GM19372 (cell line): ENCODE measurements around the gene SH2D4B.

ENCODE experiments used
- ATAC-seq: cut with Tn5 transposase; IDR thresholded peaks from one replicate; pipeline ENCODE4 v1.9.1; 2021; ENCODE audit warnings: mild to moderate bottlenecking, low read depth, moderate library complexity; ENCODE audit not compliant: unreplicated experiment

SH2D4B gene

GRCh38 chr10:80503584-80504157 is 34.0 kb upstream of the SH2D4B start:
- ATAC-seq, result no peak

- ATAC-seq, result no peak
Measured at GRCh38 chr10:80504158-80504811, 33.4 kb upstream of the SH2D4B start.

- no peak for ATAC-seq
Measured at GRCh38 chr10:80504897-80505465, 32.7 kb upstream of the SH2D4B start.

GRCh38 chr10:80506189-80506575 is 31.5 kb upstream of the SH2D4B start:
- no peak for ATAC-seq

GRCh38 chr10:80506836-80507487 is 30.7 kb upstream of the SH2D4B start:
- no peak for ATAC-seq

- ATAC-seq, result no peak
Measured at GRCh38 chr10:80509108-80509402, 28.6 kb upstream of the SH2D4B start.

GRCh38 chr10:80509403-80510161 is 28.1 kb upstream of the SH2D4B start:
- ATAC-seq, result no peak

- no peak for ATAC-seq
Measured at GRCh38 chr10:80512031-80512526, 25.6 kb upstream of the SH2D4B start.

GRCh38 chr10:80513106-80513505 is 24.6 kb upstream of the SH2D4B start:
- ATAC-seq, result no peak

- ATAC-seq, result no peak
Measured at GRCh38 chr10:80515511-80515910, 22.2 kb upstream of the SH2D4B start.

- no peak for ATAC-seq
Measured at GRCh38 chr10:80515941-80516340, 21.8 kb upstream of the SH2D4B start.

GRCh38 chr10:80516506-80517075 is 21.1 kb upstream of the SH2D4B start:
- no peak for ATAC-seq

- ATAC-seq, result no peak
Measured at GRCh38 chr10:80517416-80518142, 20.1 kb upstream of the SH2D4B start.

- peak; percentile 68 for ATAC-seq
Measured at GRCh38 chr10:80518143-80518806, 19.4 kb upstream of the SH2D4B start.

- ATAC-seq, result peak; percentile 50
Measured at GRCh38 chr10:80518807-80519360, 18.8 kb upstream of the SH2D4B start.

GRCh38 chr10:80519936-80520650 is 17.6 kb upstream of the SH2D4B start:
- no peak for ATAC-seq

GRCh38 chr10:80520661-80521470 is 16.8 kb upstream of the SH2D4B start:
- no peak for ATAC-seq
